Kidney capillary endothelial cell (primary cell): ENCODE data around the gene PRKAR2B.

Source experiments
- DNase-seq: peaks from one replicate; pipeline ENCODE4 v3.0.0-alpha.2; 2018; ENCODE audit warnings: low spot score

Gene PRKAR2B

DNA sequence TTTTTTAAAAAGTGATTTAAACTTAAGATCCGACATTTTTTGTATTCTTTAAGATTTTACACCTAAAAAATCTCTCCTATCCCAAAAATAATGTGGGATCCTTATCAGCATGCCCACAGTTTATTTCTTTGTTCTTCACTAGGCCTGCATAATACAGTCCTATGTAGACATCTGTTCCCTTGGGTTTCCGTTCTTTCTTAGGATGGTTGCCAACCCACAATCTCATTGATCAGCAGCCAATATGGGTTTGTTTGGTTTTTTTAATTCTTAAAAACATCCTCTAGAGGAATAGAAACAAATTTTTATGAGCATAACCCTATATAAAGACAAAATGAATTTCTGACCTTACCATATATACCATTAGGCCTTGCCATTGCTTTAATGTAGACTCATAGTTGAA lies 115.9 kb downstream of the PRKAR2B start:
- DNase-seq: no peak

DNA sequence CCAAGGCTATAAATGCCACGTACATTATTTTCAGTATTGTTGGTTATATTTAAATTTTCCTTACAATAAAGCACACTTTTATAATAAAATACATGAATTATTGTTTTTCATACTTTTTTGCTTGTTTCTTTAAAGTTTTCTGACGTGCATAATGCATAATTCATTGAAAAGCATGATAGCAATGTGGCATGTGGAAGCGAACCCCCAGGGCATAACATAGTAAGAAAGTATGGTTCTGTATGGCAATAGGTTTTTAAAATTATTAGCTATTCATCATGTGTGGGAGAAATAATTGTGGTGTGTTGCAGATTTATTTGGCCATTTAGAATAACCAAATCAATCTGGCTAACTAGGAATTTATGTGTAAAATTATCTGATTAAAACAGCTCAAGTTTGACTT lies 116.9 kb downstream of the PRKAR2B start:
- DNase-seq: no peak

GRCh38 chr7:107162475-107162874 lies 118.0 kb downstream of the PRKAR2B start:
- DNase-seq: no peak

GRCh38 chr7:107164092-107164491 lies 119.6 kb downstream of the PRKAR2B start:
- peak; percentile 60 for DNase-seq

- DNase-seq: no peak
These were observed 120.8 kb downstream of the PRKAR2B start for GRCh38 chr7:107165341-107165740.

DNA sequence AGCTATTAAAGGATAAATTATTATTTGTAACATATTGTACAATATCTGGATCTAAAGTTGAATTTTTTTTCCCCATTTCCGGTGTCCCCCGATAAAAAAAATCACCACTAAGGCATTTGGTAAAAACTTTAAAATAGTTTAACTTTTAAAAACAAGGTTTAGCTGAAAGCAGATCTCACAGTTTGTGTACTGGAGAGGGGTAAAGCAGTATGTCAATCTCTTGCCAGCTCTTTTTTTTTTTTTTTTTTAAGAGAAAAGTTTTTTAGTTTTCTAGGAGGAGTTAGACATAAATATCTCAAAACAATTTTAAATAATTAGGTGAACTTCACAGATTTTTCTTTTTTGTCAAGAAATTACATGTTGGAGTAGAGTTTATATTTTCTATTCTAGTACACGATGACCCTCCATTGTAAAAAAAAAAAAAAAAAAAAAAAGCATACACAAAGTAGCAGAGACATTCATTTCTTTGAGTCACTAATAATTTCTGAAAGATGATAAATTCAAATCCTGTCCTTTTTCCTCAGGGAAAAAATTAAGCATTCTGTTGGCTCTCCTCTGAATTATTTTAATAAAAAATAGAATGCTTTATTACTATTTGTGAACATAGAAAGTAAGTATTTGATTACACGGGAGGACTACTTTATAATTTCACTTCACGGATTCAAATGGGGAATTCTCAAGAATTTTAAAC lies 122.4 kb downstream of the PRKAR2B start:
- DNase-seq: no peak

- peak; percentile 93 for DNase-seq
These were observed 123.2 kb downstream of the PRKAR2B start for GRCh38 chr7:107167483-107168232.

DNA sequence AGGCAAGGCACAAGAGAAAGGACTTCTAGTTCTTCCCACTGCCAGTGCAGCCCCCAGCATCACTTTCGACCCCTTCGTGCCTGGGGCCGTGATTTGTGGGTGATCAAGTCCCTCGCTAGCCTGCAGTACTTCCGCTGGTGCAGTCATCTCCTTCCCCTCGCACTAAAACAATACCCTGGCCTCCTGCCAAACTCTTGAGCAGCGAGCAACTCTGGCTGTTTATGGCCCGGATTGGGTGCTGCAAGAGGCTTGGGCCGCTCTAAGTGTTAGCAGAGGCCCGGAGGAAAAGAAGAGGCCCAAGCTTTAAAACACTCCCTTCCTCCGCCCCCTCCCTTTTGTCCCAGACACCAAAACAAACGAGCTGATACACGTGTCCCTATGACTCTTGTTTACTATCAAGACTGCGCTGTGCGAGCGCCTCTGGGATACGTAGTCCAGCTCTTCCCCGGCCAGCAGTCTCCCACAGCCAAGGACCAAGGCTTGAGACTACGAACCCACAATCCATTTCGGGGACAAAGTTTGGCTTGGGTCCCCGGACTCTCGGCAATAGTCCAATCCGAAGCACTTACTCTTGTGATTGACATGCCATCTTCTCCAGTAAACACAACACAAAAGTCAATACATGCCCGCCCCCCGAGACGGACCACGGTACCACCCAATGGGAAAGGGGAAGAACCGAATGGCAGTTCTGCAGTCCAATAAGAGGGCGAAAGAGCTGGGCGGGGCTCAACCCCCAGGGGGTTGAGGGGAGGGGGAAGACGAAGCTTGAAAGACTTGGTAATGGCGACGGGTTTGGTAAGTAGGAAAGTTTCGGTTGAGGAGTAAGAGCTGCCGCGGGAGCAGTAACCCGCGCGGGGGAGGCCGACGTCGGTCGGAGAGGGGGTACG lies 124.0 kb downstream of the PRKAR2B start, which contains the start of gene HBP1:
Gene HBP1 (plus strand): TSS at position 771 of the 887 bp plus-strand sequence. CDS start 10,891 bp downstream, outside the sequence.
- DNase-seq: peak; percentile 99

GRCh38 chr7:107169120-107170050 lies 124.9 kb downstream of the PRKAR2B start:
- DNase-seq: peak; percentile 89

DNA sequence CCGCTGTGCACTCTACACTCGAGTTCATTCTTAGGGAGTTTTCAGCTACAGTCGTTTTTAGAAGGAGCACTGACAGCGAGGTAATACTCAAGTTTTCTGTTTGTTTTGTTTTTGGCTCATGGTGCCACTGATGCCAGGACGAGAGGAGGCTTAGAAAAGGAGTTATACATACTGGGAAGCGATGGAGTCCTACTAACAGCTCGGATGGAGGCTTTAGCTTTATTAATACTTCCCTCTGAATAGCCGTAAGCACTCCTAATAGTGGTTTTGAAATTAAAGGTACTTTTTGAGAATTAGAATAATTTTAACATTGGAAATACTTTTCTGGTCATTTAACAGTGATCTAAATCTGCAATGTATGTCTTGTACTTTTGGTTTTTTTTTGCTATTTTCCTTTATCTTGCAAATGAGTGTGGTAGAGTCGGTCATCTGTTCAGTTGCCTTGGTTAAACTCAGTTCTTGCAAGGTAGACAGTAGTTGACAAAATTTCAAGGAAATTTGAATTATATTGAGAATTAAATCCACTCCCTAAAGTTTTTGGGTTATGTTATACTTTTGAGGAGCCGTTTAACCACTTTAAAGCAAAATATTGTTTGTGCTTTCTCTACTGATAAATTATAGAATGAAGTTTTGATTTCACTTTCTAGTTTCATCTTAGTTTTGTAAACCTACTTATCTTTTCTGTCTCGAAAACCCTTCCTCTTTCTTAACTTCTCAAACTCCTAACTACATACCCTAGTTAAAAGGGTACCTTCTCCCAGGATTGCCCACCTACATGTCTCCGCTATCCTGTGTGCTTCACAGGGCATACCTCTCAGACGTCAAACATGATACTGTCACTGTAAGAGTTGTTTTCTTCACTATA lies 125.8 kb downstream of the PRKAR2B start:
- DNase-seq: no peak

DNA sequence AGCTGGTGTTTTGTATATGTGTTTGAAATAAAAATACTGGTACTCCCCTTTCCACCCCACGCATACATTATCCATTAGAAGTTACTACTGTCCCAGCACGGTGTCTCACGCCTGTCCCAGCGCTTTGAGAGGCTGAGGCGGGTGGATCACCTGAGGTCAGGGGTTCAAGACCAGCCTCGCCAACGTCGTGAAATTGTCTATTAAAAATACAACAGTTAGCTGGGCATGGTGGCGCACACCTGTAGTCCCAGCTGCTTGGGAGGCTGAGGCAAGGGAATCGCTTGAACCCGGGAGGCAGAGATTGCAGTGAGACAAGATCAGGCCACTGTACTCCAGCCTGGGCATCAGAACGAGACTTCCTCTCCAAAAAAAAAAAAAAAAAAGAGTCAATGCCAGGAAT lies 127.0 kb downstream of the PRKAR2B start:
- DNase-seq: no peak

- DNase-seq: no peak
These were observed 127.9 kb downstream of the PRKAR2B start for GRCh38 chr7:107172276-107173032.

DNA sequence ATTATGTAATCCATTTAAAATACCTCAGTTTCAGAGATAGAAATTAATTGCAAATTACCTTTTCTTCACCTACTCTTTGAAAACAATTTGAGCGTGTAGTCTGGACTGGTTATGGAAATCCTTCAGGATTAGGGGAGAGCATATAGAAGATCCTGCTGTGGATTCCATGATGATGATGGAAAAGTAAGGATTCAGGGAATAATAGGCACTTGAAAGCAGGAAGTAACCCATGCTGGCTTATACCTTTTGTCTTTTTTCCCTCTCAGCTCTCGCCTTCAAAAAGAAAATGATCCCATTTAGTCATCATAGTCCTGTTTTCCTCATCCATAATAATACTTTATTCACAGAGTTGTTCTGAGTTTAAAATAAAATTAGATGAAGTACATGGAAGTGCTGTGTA lies 128.7 kb downstream of the PRKAR2B start:
- no peak for DNase-seq

- DNase-seq: no peak
These were observed 129.3 kb downstream of the PRKAR2B start for GRCh38 chr7:107173691-107174406.

GRCh38 chr7:107179326-107180164 lies 135.0 kb downstream of the PRKAR2B start:
- DNase-seq: no peak

DNA sequence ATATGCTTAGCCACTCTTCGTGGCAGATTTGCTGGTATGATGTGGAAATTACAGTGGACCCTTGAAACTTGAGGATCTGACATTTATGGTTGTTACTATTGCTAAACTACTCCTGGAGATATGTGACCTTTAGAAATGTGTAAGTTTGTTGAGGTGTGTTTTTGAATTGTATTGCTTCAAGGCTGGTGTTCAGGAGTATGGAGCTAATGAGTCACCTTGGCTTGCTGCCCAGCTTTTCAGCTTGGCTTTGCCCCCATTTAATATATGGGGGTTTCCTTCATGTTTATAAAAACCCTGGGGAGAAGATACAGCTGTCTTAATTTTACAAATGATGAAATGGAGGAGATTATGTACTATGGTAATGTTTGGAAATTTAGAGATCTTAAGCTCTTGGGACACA lies 135.9 kb downstream of the PRKAR2B start:
- no peak for DNase-seq

- no peak for DNase-seq
These were observed 136.7 kb downstream of the PRKAR2B start for GRCh38 chr7:107181172-107181571.

DNA sequence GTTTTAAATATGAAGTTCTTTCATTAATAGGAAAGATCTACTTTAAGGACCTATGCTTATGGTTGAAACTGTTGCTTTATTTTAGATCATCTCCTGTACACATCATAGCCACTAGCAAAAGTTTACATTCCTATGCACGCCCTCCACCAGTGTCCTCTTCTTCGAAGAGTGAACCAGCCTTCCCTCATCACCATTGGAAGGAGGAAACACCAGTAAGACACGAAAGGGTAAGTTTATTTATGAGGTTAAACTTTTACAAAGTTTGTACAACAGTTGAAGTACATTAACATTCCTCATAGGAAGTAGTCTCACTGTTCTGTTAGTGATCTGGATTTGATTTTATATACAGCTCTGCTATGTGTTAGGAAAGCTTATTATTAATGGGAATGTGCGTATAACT lies 141.2 kb downstream of the PRKAR2B start:
- no peak for DNase-seq
